Measurements from ENCODE around the gene CD300LF. TPM values are rescaled to one million over a fixed set of nuclear protein-coding genes. Genes with fewer than 3 reads are reported as not detected.
A peak's percentile ranks its signal among the peaks of the same experiment; 100 is the strongest.

Gene CD300LF
- total RNA-seq, 4 donors from 2014 or later, result 0.27 TPM; not detected in 3

DNA sequence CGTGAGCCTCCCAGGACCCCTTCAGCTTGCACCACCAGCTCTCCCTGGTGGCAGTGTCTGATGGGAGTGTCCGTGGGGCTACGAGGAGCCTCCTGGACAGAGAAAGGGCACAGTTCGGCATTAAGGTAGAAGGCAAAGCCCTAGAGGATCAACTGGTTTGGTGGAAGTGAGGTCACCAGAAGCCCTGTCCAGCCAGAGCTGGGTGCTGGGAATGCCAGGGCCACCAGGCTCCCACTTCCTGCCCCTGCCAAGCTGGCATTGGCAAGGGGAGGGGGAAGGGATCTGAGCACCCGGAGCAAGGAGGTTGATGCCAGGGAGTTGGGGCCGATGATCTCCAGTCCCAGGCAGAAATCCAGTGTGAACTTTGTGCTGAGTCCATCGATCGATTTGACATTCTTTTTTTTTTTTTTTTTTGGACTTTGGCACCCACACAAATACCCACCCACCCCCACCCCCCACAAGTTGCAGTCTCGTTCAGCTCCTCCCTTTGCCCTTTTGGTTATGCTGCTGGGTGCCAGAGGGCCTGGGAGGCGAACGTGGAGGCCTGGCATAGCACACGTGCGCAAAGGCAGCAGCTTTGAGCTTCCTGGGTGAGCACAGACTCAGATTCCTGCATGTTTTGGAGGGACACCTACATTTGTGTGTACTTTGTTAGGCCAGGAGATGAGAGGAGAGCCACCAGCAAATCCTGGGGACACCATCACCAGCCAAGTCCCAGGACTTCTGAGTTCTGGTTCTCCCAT is 37.8 kb upstream of the CD300LF start:
- no peaks in the 10 kb centered on the region for H3K9me3 ChIP-seq
- no peak for TF ChIP-seq POLR2A (IDR thresholded peaks at IDR 0.05)
- TF ChIP-seq, protein P1, sequence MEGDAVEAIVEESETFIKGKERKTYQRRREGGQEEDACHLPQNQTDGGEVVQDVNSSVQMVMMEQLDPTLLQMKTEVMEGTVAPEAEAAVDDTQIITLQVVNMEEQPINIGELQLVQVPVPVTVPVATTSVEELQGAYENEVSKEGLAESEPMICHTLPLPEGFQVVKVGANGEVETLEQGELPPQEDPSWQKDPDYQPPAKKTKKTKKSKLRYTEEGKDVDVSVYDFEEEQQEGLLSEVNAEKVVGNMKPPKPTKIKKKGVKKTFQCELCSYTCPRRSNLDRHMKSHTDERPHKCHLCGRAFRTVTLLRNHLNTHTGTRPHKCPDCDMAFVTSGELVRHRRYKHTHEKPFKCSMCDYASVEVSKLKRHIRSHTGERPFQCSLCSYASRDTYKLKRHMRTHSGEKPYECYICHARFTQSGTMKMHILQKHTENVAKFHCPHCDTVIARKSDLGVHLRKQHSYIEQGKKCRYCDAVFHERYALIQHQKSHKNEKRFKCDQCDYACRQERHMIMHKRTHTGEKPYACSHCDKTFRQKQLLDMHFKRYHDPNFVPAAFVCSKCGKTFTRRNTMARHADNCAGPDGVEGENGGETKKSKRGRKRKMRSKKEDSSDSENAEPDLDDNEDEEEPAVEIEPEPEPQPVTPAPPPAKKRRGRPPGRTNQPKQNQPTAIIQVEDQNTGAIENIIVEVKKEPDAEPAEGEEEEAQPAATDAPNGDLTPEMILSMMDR (IDR thresholded peaks at IDR 0.05), result no peak
- TF ChIP-seq POLR2AphosphoS5 (IDR thresholded peaks at IDR 0.05), result peak; percentile 18
- H3K27me3 ChIP-seq, result peaks cover 28% of the 10 kb centered on the region
- no peak for ATAC-seq
- peak overlapping the region in 3 of 4 donors; percentile 79 to 85 (median 80) for H3K27ac ChIP-seq
- H3K4me1 ChIP-seq, result peaks cover 0 to 68% (median 9%) of the 10 kb centered on the region in 3 donors
- 68 to 80% methylated on average over 1 to 5 of the region's 13 CpGs for WGBS, 2 donors (ENCODE audit: low coverage in 1 of 2)
- peak overlapping the region in 1 of 2 donors; percentile 92 for H3K4me3 ChIP-seq
- H3K36me3 ChIP-seq, result no peaks in the 10 kb centered on the region

DNA sequence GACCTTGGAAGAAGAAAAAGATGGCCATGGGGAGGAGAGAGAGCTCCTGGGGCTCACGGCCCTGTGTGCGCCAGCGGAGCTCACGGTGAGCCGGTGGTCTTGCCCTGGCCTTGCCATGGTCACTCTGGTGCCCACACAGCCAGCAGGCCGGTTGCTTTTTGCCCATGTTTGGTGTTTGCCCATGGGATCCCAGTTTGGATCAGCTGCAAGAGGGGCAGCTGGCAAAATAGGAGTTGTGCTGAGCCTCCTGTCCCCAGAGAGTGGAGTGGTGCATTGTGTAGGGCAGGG is 37.3 kb upstream of the CD300LF start:
- TF ChIP-seq EP300 (IDR thresholded peaks at IDR 0.05) (no peak), POLR2AphosphoS5 (IDR thresholded peaks at IDR 0.05) (no peak), POLR2A (IDR thresholded peaks at IDR 0.05) (no peak)
- TF ChIP-seq, protein P1 (IDR thresholded peaks at IDR 0.05), result no peak
- H3K27ac ChIP-seq, result peak overlapping the region in 3 of 4 donors; percentile 79 to 85 (median 80)

DNA sequence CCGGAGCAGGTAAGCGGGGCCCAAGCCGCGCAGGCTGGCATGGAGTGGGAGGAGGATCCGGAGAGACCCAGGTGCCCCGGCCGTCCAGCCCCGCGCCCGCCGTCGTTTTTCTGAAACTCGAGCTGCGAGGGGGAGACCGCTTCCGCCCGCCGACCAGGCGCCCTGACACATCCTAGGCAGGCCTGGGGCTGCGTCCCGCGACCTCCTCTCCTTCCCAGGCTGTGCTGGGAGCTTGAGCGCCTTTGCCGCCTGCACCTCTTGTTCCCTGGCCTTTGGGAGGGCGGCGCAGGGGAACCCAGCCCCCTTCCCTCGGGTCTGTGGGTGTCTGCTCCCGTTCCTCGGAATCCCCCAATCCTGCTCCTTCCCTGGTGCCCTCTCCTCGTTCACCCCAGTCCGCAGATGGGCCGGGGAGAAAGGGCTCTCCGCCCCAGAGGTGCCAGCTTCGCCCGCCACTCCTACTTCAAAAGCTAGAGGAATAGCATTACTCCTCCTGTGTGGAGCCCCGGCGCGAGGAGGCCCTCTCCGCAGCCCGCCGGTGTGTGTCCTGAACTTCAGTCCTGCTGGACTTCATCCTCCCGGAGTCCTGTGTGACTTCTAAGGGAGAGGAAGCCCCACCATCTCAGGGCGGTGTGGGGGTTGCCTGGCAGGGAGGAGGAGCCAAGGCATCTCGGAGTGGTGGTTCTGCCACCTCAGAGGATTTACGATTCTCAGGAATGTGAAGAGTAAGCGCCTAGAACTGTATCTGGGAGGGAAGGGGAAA is 36.7 kb upstream of the CD300LF start:
- 3% methylated on average over 13 of the region's 46 CpGs; no CpG with 5 or more reads in 1 of the 2 donors for WGBS, 2 donors (ENCODE audit: low coverage in 1 of 2)
- H3K9me3 ChIP-seq, result no peaks in the 10 kb centered on the region

More for the DNA sequence above, 37.3 kb upstream of the CD300LF start:
- peak overlapping the region in 1 of 2 donors; percentile 92 for H3K4me3 ChIP-seq
- no peaks in the 10 kb centered on the region for H3K9me3 ChIP-seq
- WGBS, 2 donors (ENCODE audit: low coverage in 1 of 2), result 47 to 83% methylated on average over 1 to 6 of the region's 6 CpGs
- H3K4me1 ChIP-seq, result peaks cover 0 to 73% (median 9%) of the 10 kb centered on the region in 3 donors
- H3K27me3 ChIP-seq, result peaks cover 28% of the 10 kb centered on the region
- no peaks in the 10 kb centered on the region for H3K36me3 ChIP-seq
- no peak for ATAC-seq

DNA sequence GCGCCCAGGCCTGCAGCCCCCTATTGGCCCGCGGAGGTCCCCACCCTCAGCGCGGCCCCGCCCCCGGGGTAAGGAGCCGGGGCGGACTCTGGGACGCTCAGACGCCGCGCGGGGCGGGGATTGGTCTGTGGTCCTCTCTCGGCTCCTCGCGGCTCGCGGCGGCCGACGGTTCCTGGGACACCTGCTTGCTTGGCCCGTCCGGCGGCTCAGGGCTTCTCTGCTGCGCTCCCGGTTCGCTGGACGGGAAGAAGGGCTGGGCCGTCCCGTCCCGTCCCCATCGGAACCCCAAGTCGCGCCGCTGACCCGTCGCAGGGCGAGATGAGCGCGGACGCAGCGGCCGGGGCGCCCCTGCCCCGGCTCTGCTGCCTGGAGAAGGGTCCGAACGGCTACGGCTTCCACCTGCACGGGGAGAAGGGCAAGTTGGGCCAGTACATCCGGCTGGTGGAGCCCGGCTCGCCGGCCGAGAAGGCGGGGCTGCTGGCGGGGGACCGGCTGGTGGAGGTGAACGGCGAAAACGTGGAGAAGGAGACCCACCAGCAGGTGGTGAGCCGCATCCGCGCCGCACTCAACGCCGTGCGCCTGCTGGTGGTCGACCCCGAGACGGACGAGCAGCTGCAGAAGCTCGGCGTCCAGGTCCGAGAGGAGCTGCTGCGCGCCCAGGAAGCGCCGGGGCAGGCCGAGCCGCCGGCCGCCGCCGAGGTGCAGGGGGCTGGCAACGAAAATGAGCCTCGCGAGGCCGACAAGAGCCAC is 36.0 kb upstream of the CD300LF start, which contains the start of gene NHERF1:
TSS of gene NHERF1 (plus strand) at position 100 of the 750 bp plus-strand sequence. CDS start at position 319, 219 bp downstream.
- peak; percentile 98 for ATAC-seq
- Histone ChIP-seq H3K27ac (peak within 1 kb of the TSS in 3 of 4 donors; percentile 79 to 85 (median 80)), H3K27me3 (peaks cover 28% of the 10 kb centered on the region), H3K36me3 (no peaks in the 10 kb centered on the region), H3K9me3 (no peaks in the 10 kb centered on the region), H3K4me3 (peak within 1 kb of the TSS; percentile 56 to 92), H3K4me1 (peaks cover 0 to 83% (median 9%) of the 10 kb centered on the region in 3 donors)
- TF ChIP-seq, protein P1 (IDR thresholded peaks at IDR 0.05), result peak in 1 of 4 experiments; percentile 17
- TF ChIP-seq EP300 (IDR thresholded peaks at IDR 0.05), result no peak
- TF ChIP-seq POLR2A (IDR thresholded peaks at IDR 0.05), result peak; percentile 93 to 96
- TF ChIP-seq POLR2AphosphoS5 (IDR thresholded peaks at IDR 0.05), result peak; percentile 98
- WGBS, 2 donors (ENCODE audit: low coverage in 1 of 2), result no CpG with 5 or more reads among the region's 90 CpGs

More for the DNA sequence above, 36.7 kb upstream of the CD300LF start:
- Histone ChIP-seq H3K27me3 (peaks cover 28% of the 10 kb centered on the region), H3K27ac (peak overlapping the region in 3 of 4 donors; percentile 79 to 85 (median 80)), H3K4me1 (peaks cover 0 to 79% (median 9%) of the 10 kb centered on the region in 3 donors), H3K36me3 (no peaks in the 10 kb centered on the region), H3K4me3 (peak overlapping the region; percentile 56 to 92)
- TF ChIP-seq, protein P1 (IDR thresholded peaks at IDR 0.05), result no peak
- TF ChIP-seq POLR2AphosphoS5 (IDR thresholded peaks at IDR 0.05) (peak; percentile 46), POLR2A (IDR thresholded peaks at IDR 0.05) (no peak), EP300 (IDR thresholded peaks at IDR 0.05) (no peak)
- no peak for ATAC-seq

Measured in gastroesophageal sphincter (tissue), 4 donors.